ENCODE measurements around the gene C19orf67. TPM values are rescaled to one million over a fixed set of nuclear protein-coding genes. Genes with fewer than 3 reads are reported as not detected.

The C19orf67 gene
- total RNA-seq, 4 donors from 2014 or later: not detected

GRCh38 chr19:14088634-14089411 is 3.2 kb upstream of the C19orf67 start:
- H3K9me3 ChIP-seq: peaks cover 0 to 9% (median 7%) of the 10 kb centered on the region in 3 donors
- no peaks in the 10 kb centered on the region for H3K27me3 ChIP-seq
- H3K4me3 ChIP-seq: peak overlapping the region; percentile 25 to 76 (median 52)
- intact Hi-C loops (cut with DNase I; ENCODE audit: low total_unique reads) (no loop called here), in situ Hi-C loops (cut with MboI; ENCODE audit: low sequenced_read_pairs in 4 of 4) (loop anchor here in 1 of 4 donors (10.0 kb wide), 1 partner anchor 304 kb away; no protein-coding TSS in a partner anchor)
- H3K4me1 ChIP-seq: peaks cover 0 to 5% of the 10 kb centered on the region in 2 donors
- peak overlapping the region; percentile 70 to 92 (median 87) for H3K27ac ChIP-seq
- no peak for TF ChIP-seq CTCF (IDR thresholded peaks at IDR 0.05 in 4 of 5, conservative IDR thresholded peaks at IDR 0.05 in 1 of 5)
- TF ChIP-seq POLR2A (IDR thresholded peaks at IDR 0.05): no peak
- DNase-seq: no peak
- peaks cover 0 to 13% of the 10 kb centered on the region in 2 donors for H3K36me3 ChIP-seq
- no peak for ATAC-seq

GRCh38 chr19:14086098-14086497 is 515 bp upstream of the C19orf67 start:
- DNase-seq (no peak), ATAC-seq (no peak)
- H3K36me3 ChIP-seq: peaks cover 0 to 13% of the 10 kb centered on the region in 2 donors
- H3K27ac ChIP-seq: no peak overlapping the region
- H3K4me1 ChIP-seq: peaks cover 12 to 14% of the 10 kb centered on the region in 2 donors
- in situ Hi-C loops (cut with MboI; ENCODE audit: low sequenced_read_pairs in 4 of 4): loop anchor here in 1 of 4 donors (10.0 kb wide), 1 partner anchor 301 kb away; no protein-coding TSS in a partner anchor
- intact Hi-C loops (cut with DNase I; ENCODE audit: low total_unique reads): no loop called here
- H3K4me3 ChIP-seq: no peak overlapping the region
- TF ChIP-seq POLR2A (IDR thresholded peaks at IDR 0.05) (no peak), CTCF (IDR thresholded peaks at IDR 0.05 in 4 of 5, conservative IDR thresholded peaks at IDR 0.05 in 1 of 5) (no peak)
- no peaks in the 10 kb centered on the region for H3K27me3 ChIP-seq
- H3K9me3 ChIP-seq: no peaks in the 10 kb centered on the region

GRCh38 chr19:14082675-14082960 is 3.0 kb downstream of the C19orf67 start:
- in situ Hi-C loops (cut with MboI; ENCODE audit: low sequenced_read_pairs in 4 of 4): loop anchor here in 2 of 4 donors (5.0 to 10.0 kb wide), 2 partner anchors 35 to 298 kb away; partner anchors contain the start of gene PRKACA (in 1 of the 2)
- ATAC-seq: no peak
- peaks cover 0 to under 1% of the 10 kb centered on the region in 2 donors for H3K36me3 ChIP-seq
- H3K27me3 ChIP-seq: no peaks in the 10 kb centered on the region
- peak overlapping the region in 3 of 4 donors; percentile 91 to 98 (median 97) for H3K27ac ChIP-seq
- TF ChIP-seq POLR2A (IDR thresholded peaks at IDR 0.05) (no peak), CTCF (IDR thresholded peaks at IDR 0.05 in 4 of 5, conservative IDR thresholded peaks at IDR 0.05 in 1 of 5) (no peak)
- H3K4me3 ChIP-seq: peak overlapping the region in 3 of 4 donors; percentile 93 to 97 (median 93)
- H3K4me1 ChIP-seq: peaks cover 17 to 18% of the 10 kb centered on the region in 2 donors
- DNase-seq: no peak
- intact Hi-C loops (cut with DNase I; ENCODE audit: low total_unique reads): no loop called here
- H3K9me3 ChIP-seq: no peaks in the 10 kb centered on the region

- Histone ChIP-seq H3K27ac (peak overlapping the region; percentile 80 to 98 (median 94)), H3K27me3 (no peaks in the 10 kb centered on the region), H3K4me3 (peak overlapping the region; percentile 62 to 97 (median 93)), H3K36me3 (no peaks in the 10 kb centered on the region), H3K4me1 (peaks cover 17 to 18% of the 10 kb centered on the region in 2 donors), H3K9me3 (no peaks in the 10 kb centered on the region)
- in situ Hi-C loops (cut with MboI; ENCODE audit: low sequenced_read_pairs in 4 of 4) (loop anchor here in 2 of 4 donors (5.0 to 10.0 kb wide), 2 partner anchors 35 to 297 kb away; partner anchors contain the start of gene PRKACA (in 1 of the 2)), intact Hi-C loops (cut with DNase I; ENCODE audit: low total_unique reads) (loop anchor here (2.0 kb wide), 1 partner anchor 55 kb away; the partner anchor contains the start of gene ASF1B)
- TF ChIP-seq POLR2A (IDR thresholded peaks at IDR 0.05): no peak
- TF ChIP-seq CTCF (IDR thresholded peaks at IDR 0.05 in 4 of 5, conservative IDR thresholded peaks at IDR 0.05 in 1 of 5): no peak
- DNase-seq (no peak), ATAC-seq (peak in 1 of 2 donors; percentile 32)
These were observed 3.5 kb downstream of the C19orf67 start for GRCh38 chr19:14081797-14082674.
